Mesothelial cell of epicardium (in vitro differentiated cells): ENCODE measurements around the gene HSPA8. TPM values are rescaled to one million over a fixed set of nuclear protein-coding genes. Genes with fewer than 3 reads are reported as not detected.

Experiments
- DNase-seq, 2 experiments: peaks; one replicate each; pipeline ENCODE4 v3.0.0; 2021; ENCODE audit warnings: low spot score in 2 of 2; ENCODE audit not compliant: unreplicated experiment in 2 of 2
- H3K27ac Mint-ChIP-seq: 2 replicates; pipeline ENCODE4 v1.8.0; 2021; ENCODE audit warnings: mixed read lengths
- H3K27me3 Mint-ChIP-seq: 2 replicates; pipeline ENCODE4 v1.8.0; 2021; ENCODE audit warnings: low read depth, mixed read lengths
- H3K36me3 Mint-ChIP-seq: 2 replicates; pipeline ENCODE4 v1.8.0; 2021; ENCODE audit warnings: mixed read lengths
- H3K4me1 Mint-ChIP-seq: 2 replicates; pipeline ENCODE4 v1.8.0; 2021; ENCODE audit warnings: mixed read lengths
- H3K4me3 Mint-ChIP-seq: 2 replicates; pipeline ENCODE4 v1.8.0; 2021; ENCODE audit warnings: mild to moderate bottlenecking, moderate library complexity, mixed read lengths
- H3K9me3 Mint-ChIP-seq: 2 replicates; pipeline ENCODE4 v1.8.0; 2021; ENCODE audit warnings: mixed read lengths
- total RNA-seq: library from RNA; stranded (reverse); gene quantifications from 3 replicates; pipeline ENCODE4 v1.2.1, GENCODE V29; 2021
- TF ChIP-seq, protein P1 (sequence below): fragments of 200-600 bp; sonication (generic); IDR thresholded peaks from one replicate; pipeline ENCODE4 v1.5.0; 2021; ENCODE audit warnings: antibody characterized with exemption; ENCODE audit not compliant: unreplicated experiment

The HSPA8 gene
- total RNA-seq, 1 donor from 2014 or later = 714 TPM

DNA sequence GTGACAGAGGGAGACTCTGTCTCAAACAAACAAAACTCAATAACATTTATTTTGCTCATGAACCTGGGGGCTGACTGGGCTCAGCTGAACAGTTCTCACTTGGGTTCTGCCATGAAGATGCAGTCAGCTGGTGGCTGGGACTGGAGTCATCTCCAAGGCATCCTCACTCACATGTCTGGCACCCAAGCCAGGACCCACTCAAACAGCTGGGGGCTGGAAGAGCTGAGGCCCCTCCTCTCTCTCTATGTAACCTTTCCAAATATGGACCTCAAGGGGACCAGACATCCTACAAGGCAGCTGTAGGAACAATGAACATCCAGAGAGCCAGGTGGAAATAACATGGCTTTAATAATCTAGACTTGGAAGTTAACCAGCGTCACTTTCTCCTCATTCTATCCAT, 16.8 kb downstream of the HSPA8 start:
- Mint-ChIP-seq H3K27ac (no peak overlapping the region), H3K4me1 (peaks cover 3% of the 10 kb centered on the region), H3K4me3 (no peak overlapping the region), H3K36me3 (no peaks in the 10 kb centered on the region), H3K9me3 (no peaks in the 10 kb centered on the region), H3K27me3 (no peaks in the 10 kb centered on the region)
- TF ChIP-seq, protein P1, sequence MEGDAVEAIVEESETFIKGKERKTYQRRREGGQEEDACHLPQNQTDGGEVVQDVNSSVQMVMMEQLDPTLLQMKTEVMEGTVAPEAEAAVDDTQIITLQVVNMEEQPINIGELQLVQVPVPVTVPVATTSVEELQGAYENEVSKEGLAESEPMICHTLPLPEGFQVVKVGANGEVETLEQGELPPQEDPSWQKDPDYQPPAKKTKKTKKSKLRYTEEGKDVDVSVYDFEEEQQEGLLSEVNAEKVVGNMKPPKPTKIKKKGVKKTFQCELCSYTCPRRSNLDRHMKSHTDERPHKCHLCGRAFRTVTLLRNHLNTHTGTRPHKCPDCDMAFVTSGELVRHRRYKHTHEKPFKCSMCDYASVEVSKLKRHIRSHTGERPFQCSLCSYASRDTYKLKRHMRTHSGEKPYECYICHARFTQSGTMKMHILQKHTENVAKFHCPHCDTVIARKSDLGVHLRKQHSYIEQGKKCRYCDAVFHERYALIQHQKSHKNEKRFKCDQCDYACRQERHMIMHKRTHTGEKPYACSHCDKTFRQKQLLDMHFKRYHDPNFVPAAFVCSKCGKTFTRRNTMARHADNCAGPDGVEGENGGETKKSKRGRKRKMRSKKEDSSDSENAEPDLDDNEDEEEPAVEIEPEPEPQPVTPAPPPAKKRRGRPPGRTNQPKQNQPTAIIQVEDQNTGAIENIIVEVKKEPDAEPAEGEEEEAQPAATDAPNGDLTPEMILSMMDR = no peak
- no peak for DNase-seq

DNA sequence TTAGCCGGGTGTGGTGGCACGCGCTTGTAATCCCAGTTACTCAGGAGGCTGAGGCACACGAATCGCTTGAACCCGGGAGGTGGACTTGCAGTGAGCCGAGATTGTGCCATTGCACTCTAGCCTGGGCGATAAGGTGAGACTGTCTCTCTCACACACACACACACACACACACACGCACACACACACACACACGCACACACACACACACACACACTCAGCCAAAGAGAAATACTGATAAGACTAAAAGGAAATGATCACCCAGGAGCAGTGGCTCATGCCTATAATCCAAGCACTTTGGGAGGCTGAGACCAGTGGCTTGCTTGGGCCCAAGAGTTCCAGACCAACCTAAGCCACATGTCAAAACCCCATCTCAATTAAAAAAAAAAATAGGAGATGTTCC, 20.8 kb downstream of the HSPA8 start:
- no peaks in the 10 kb centered on the region for H3K36me3 Mint-ChIP-seq
- DNase-seq = no peak
- peaks cover 9% of the 10 kb centered on the region for H3K4me1 Mint-ChIP-seq
- no peaks in the 10 kb centered on the region for H3K27me3 Mint-ChIP-seq
- TF ChIP-seq, protein P1 = no peak
- no peak overlapping the region for H3K27ac Mint-ChIP-seq
- H3K9me3 Mint-ChIP-seq = no peaks in the 10 kb centered on the region
- H3K4me3 Mint-ChIP-seq = no peak overlapping the region

DNA sequence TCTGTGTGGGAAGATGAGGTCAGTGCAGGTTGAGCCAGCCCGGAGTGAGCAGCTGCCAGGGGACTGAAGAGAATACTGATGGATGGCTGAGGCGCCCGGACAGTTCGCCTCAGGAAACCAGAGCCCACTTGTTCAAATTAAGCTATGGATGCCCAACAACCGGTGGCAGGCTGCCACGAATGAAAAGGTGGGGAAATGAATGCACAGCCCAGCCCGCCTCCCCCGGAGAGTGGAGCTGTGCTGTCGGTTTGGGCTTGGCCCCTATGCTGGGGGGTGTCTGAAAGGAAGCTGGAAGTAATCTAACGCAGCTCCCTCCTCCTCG, 21.9 kb downstream of the HSPA8 start:
- no peak overlapping the region for H3K4me3 Mint-ChIP-seq
- no peaks in the 10 kb centered on the region for H3K36me3 Mint-ChIP-seq
- TF ChIP-seq, protein P1 = no peak
- no peaks in the 10 kb centered on the region for H3K27me3 Mint-ChIP-seq
- H3K27ac Mint-ChIP-seq = no peak overlapping the region
- H3K9me3 Mint-ChIP-seq = no peaks in the 10 kb centered on the region
- peaks cover 9% of the 10 kb centered on the region for H3K4me1 Mint-ChIP-seq
- DNase-seq = no peak

DNA sequence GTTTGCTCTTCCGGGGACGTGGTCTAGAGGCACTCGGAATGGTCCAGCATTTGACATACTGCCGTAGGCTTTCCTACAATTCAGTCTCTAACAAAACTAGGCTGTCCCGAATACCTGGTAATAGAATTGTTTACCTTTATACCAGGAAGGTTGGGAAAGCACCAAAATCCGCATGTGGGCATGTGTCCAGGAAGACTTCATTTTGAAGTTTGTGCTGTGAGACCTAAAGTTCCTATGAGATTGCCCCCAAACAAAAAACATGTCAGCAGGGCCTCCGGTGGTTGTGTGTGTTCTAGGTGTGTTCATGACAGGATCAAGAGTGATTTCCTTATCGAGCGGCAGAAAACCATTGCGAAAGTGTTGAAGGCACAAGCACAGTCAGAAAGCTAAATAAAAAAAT, 26.1 kb downstream of the HSPA8 start:
- no peak overlapping the region for H3K4me3 Mint-ChIP-seq
- no peaks in the 10 kb centered on the region for H3K9me3 Mint-ChIP-seq
- H3K36me3 Mint-ChIP-seq = no peaks in the 10 kb centered on the region
- no peak for DNase-seq
- H3K27me3 Mint-ChIP-seq = peaks cover 4% of the 10 kb centered on the region
- H3K4me1 Mint-ChIP-seq = peaks cover 9% of the 10 kb centered on the region
- no peak overlapping the region for H3K27ac Mint-ChIP-seq
- TF ChIP-seq, protein P1 = no peak

DNA sequence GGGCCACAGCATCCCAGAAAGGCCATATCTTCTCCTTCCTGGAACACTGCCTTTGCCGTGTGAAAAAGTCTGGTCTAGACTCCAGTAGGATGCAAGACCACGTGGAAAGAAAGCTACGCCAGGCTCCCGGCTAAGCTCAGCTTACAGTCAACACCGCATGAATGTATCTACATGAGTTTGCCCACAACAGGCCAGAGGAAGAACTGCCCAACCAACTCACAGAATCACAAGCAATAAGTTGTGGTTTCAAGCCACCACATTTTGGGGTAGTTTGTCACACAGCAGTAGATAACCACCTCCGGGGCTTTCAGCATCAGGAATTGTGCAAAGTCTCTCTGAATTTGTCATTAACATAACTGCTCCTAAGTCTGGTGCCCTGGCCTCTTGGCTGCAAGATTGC, 27.3 kb downstream of the HSPA8 start:
- Mint-ChIP-seq H3K36me3 (no peaks in the 10 kb centered on the region), H3K9me3 (no peaks in the 10 kb centered on the region), H3K4me1 (peaks cover 1% of the 10 kb centered on the region), H3K27ac (no peak overlapping the region), H3K27me3 (peaks cover 6% of the 10 kb centered on the region), H3K4me3 (no peak overlapping the region)
- TF ChIP-seq, protein P1 = no peak
- DNase-seq = no peak

DNA sequence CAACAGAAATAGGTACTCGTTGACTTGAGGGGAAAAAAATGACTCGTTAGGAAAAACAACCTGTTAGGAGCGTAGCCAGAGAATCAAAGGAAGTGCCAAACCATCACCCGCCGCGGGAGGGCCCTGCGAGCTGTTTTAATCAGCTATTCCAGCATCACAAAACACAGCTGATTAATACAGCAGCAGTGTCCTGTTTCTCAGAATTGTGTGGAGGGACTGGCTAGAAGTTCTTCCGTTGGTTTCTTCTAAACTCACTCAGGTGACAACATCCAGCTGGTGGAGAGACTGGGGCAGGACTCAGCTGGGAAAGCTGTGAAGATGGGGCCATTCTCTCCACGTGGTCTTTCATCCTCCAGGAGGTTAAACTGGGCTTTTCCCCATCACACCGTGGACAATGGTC, 28.0 kb downstream of the HSPA8 start:
- H3K27ac Mint-ChIP-seq = no peak overlapping the region
- H3K9me3 Mint-ChIP-seq = no peaks in the 10 kb centered on the region
- H3K4me3 Mint-ChIP-seq = no peak overlapping the region
- H3K4me1 Mint-ChIP-seq = no peaks in the 10 kb centered on the region
- H3K36me3 Mint-ChIP-seq = no peaks in the 10 kb centered on the region
- no peak for DNase-seq
- H3K27me3 Mint-ChIP-seq = peaks cover 9% of the 10 kb centered on the region
- TF ChIP-seq, protein P1 = no peak
